Colon (tissue), 2 donors: ENCODE results near the gene STAG3.
"Not testable (repeated sequence)": the region's sequence is repeated elsewhere in the genome, so short reads cannot be mapped to it uniquely, and the experiment has no call there.

Experiments
- FAIRE-seq: peaks from 2 replicates; lab custom pipeline; 2012; peaks lifted over from hg19 to GRCh38; lab: Jason Lieb, UNC
- donor health status: control.
- donor health status: control.

The STAG3 gene

DNA sequence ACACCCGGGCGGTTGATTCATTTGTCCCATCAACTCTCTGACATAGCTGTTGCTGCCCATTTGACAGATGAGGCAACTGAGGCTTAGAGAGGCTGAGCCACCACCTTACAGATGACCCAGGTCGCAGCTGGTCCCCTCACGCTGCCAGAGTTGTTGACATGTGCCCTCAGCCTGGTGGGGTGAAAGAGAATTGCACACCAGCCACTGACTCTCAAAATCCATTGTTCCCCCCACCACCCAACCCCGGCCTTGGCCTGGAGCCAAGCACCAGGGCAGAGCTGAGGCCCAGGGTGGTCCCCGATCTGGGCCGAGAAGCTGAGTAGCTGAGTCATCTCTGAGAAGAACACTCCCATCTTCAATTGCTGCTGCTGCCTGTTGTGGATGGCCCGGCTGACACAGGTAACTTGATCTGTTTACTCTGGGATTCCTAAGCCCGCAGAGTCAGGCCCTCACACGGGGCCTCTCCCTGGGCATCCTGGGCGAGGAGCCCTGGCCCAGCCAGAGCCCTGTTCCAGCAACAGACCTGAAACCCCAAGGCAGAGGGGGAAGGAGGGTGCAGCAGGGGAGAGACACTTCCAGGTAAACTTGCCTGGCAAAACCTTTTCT lies 69.5 kb downstream of the STAG3 start:
- no peak for FAIRE-seq

DNA sequence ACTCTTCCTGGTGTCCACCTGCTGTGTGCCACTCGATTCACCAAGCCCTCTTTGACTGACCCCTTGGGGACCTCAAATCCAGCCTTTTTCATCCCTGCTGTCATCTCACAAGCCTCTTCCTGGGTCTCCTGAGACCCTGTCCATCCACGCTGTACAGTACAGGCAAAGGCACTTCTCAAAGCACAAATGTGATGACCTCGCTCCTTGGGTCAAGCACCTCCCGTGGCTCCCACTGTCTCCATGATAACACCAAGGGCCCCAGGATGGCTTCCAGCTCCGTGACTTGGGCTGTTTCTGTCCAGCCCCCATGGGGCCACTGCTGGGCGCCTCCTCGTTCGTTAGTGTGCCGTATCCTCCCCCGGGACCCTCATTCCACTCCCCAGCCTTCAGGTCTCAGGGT lies 70.8 kb downstream of the STAG3 start:
- no peak for FAIRE-seq

DNA sequence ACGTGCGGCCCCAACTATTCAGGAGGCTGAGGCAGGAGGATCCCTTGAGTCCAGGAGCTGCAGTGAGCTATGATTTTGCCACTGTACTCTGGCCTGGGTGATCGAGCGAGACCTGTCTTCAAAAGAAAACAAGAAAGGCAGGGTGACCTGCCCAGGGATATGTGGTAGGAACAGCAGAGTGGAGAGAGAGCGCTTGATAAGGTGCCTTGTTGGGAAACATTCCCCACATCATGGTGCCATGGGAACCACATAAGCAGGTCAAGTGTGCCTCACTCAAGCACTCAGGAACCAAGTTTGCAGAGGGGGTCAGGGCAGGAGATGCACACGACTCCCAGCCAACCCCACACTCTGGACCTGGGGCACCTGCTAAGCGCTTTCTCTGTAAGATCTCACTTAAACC lies 79.3 kb downstream of the STAG3 start:
- FAIRE-seq, result no peak

DNA sequence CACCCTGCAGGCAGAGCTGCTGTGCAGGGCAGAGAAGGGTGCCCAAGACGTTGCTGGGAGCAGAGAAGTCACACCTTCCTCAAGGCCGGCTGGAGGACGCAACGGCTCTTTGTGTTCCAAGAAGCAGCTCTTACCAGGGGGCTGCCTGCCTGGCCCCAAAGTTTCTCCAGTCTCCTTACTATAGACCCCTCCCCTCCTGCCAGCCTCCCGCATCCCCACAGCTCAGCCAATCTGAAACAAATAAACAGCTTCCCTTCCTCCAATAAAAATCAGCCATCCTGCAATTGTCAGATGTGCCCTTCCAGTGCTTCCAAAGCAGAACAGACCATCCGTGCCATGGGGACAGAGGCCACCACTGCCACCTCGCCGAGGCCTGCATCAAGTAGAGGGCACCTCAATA lies 82.3 kb downstream of the STAG3 start:
- FAIRE-seq, result not testable (repeated sequence)

DNA sequence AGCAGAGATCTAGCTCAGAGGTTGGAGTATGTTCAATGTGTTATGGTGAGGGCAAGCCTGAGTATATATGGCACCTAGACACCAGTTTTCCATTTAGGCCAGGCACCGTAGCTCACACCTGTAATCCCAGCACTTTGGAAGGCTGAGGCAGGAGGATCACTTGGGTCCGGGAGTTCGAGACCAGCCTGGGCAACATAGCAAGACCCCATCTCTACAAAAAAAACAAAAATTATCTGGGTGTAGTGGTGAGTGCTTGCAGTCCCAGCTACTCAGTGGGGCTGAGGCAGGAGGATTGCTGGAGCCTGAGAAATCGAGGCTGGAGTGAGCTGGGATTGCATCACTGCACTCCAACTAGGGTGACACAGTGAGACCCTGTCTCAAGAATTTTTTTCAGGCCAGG lies 85.2 kb downstream of the STAG3 start:
- not testable (repeated sequence) for FAIRE-seq
